NCI-H345 treated with DMSO at 0.1 percent for 48 hours (cell line): ENCODE measurements around the gene TMEM9B.

ENCODE experiments used
- DNase-seq: peaks from one replicate; lab custom pipeline; 2025; ENCODE audit not compliant: unreplicated experiment; lab: John Stamatoyannopoulos, UW

Gene TMEM9B

DNA sequence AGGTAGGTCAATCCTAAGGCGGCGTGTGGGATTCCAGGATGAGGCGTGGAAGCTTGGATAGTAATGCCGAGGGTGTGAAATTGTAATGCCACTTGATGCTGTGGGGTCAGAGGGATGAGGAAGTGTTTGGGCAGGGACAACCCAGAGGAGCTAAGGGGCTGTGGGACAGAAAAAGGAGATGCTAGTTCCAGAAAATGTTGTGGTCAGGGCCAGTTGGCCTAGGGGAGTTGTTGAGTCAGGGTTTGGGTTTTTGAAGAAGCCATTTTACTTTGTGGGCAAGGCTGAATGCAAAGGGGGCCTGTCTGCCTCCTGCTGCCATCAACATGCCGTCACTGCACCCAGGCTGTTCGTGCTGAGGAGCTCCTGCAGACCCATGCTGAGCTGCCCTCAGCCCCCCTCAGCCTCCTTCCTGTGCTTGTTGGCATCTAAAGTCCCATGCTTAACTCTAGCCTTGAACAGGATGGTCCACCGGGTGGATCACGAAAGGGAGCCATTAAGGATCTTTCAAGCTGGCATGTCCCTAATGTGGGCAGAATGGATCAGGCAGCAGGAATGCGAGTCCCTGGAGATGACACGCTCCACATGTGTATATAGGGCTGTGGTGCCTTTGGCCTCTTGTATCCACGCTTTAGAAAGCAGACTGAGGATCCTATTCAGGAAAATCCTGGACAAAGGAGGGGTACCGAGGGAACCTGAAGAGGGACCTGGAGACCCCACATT lies 33.6 kb downstream of the TMEM9B start:
- no peak for DNase-seq

DNA sequence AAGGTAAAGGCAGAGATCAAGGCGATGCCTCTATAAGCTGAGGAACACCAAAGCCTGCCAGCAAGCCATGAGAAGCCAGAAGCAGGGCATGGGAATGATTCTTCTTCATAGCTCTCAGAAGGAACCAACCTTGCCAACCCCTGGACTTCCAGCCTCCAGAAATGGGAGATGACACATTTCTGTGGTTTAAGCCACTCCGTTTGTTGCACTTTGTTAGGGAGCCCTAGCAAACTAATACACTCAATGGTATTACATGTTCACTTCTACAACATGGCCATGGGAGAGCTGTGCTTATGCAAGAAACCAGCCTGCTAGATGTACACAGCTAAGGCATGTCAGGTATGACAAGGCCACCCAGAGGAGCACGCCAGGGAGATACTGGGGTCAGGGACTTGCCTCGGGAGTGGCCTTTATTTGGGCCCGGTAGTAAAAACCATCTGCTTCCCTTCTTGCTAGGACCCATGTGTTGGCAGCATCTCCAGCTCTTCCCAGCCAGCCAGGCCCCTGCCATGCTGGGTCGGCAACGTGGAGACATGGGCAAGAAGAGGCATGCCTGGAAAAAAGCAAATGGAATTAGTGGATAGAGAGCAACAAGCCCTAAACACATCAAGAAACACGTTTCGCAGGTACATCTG lies 35.1 kb downstream of the TMEM9B start:
- no peak for DNase-seq

DNA sequence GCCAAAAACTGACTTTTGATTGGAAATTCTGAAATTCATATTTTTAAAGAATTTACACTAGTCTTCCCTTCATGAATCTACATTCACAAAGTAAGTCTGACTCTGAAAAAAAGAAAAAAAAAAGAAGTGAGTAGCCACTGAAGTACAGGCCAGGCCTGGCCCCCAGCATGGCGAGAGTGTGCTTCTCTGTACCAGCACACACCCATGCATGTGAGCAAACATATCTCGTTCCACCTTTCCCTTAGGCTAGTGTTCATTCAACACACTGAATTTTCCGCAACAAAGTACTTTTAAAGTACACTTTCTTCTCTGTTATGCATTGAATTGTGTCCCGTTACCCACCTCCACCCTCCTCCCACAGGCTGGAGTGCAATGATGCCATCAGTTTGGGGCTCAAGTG lies 36.0 kb downstream of the TMEM9B start:
- no peak for DNase-seq

DNA sequence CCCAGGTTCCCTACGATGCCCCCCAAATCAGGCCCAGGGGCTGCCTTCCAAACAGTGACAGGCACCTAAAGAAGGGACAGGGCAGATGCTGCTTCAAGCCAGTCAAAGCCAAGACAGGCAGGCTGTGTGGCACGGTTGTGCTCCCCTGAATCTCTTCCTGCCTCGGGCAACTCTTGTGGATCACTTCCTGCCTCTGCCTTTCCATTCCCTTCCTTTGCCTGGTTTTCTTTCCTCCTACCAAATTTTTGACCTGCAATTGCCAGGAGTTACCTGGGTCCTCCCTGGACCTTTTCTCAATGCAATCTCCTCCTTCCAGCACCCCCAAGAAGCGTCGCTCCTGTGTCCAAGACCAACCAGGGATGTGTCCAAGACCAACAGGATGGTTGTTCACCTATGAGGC lies 37.0 kb downstream of the TMEM9B start:
- DNase-seq = no peak

DNA sequence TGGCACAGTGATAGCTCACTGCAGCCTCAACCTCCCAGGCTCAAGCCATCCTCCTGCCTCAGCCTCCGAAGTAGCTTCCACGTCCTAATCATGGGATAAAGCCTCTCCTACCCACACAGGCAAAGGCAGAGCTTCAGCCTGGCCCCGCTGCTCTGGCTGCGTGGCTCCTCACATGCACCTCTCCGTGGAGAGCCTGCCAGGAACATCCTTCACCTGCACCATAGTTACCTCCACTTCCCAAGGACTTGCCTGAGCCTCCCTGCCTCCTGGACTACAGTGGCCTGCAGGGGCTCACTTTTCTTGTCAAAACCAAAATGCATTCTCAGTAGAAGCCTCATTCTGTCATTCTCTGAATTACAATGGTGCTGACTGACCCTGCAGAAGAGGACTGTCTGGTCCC lies 38.0 kb downstream of the TMEM9B start:
- DNase-seq = no peak

DNA sequence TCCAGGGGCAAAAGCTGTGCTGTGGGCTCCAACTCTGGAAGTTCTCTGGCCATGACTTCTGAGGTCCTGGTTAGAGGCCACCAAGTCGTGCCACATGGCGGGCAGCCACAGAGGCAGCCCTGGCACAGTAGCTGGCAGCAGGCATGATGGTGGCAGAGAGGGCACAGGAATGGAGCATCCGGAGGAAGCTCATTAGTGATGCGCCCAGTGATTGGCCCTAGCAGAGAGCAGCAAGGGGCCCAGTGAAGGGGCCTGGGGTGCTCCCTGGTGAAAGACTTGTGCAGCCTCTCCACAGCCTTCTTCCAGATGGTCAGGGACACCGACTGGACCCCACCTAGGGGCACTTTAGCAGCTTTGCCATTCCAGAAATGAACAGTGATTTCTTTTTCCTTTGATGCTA lies 38.5 kb downstream of the TMEM9B start:
- DNase-seq = no peak

- DNase-seq = no peak
Measured at GRCh38 chr11:8922691-8923090, 41.6 kb downstream of the TMEM9B start.

DNA sequence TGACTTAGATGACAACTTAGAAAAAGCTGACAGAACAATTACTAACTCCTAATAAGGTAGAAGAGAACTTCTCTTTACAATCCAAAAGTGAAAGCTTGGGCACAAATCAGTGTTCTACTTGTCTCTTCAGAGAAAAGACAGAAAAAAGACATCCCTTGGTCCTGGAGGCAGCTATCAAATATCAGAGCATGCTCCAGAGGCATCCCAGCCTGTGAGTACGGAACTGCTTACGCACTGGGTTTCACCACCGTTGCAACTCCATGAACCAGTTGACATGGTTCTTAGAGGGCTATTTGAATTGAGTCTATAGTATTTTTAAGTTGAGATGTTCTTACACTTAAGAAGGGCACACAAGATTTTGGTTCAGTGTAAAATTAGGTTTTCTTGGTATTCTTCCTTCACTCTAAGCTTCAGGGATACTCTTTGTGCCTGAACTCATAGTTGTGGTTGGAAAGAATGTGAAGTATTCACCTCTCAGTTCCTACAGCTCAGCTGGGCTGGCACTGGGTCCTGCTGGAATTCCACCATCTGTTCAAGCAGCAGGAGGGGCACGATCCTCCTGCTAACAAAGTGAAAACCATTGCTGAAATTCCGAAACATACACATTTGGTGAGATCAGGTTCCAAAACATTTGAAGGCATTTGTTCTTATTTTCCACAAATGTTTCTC lies 47.0 kb downstream of the TMEM9B start:
- no peak for DNase-seq

GRCh38 chr11:8914661-8915018 lies 49.6 kb downstream of the TMEM9B start:
- no peak for DNase-seq

DNA sequence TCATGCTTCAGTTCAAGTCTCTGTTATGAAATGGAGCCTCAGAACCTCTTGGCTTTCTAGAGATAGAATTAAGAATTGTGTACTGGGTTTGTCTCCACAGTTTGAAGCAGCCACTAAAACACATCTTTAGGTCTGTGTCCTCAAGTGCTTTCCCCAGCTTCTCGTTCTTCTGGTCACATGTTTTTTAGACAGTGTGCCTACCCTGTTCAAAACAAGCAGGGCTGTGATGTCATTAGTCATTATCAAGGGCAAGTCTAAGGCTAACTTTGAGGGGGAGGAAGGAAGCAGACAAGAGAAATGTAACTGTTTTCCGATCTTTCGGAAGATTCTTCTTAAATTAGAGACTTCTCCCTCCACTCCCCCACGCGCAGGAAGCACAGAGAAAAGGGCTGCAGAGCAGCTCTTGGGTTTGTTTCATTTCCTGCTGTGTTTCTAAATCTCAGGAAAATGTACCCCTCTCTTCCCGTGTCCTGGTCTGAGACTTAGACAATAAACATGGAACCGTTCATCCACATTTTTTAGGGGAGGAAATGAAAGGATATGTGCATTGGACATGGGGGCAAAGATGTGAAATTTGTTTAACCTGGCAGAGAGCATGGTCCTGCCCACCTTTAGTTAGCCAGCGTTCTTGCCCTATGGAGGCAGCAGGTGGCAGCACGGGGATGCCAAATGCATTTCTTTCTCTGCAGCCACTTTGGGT lies 50.1 kb downstream of the TMEM9B start:
- peak; percentile 43 for DNase-seq

GRCh38 chr11:8911029-8911823 lies 53.0 kb downstream of the TMEM9B start, which contains the start of gene AKIP1:
Gene AKIP1 (plus strand): TSS chr11:8911189. CDS start chr11:8911450, 261 bp downstream.
- peak; percentile 92 for DNase-seq

GRCh38 chr11:8910649-8911026 lies 53.6 kb downstream of the TMEM9B start:
- no peak for DNase-seq

DNA sequence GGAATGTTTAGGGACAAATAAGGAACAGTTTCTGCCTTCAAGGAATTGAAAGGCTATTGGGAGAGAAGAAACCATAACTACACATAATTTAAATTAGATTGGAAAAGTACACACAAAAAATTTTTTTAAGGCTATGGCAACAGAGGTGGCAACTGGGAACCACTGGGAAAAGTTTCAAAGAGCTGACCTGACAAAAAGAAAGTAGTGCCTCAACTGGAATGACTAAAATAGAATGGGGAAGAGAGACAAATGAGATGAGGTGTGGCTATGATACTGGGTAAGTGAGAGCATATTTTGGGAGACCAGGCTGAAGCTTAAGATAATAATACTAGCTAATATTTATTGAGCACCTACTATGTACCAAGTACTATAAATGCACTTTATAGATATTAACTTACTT lies 56.1 kb downstream of the TMEM9B start:
- no peak for DNase-seq

DNA sequence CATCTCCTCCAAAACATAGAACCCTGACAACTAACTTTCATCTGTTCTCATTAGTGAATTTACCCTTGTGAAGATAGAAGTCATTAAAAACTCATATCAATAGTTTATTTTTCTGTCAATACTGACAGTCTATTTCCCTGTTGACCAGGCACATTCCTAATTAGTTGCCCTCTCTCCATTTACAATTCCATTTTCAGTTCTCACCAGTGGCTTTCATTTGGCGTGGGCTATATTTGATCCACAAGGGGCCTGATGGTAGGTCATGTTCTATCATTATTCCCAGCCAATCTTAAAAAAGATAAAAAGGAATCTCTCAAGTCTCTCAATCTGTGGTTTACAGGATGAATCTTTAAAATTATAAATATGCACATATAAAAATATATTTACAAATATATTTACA lies 57.1 kb downstream of the TMEM9B start:
- DNase-seq = no peak

DNA sequence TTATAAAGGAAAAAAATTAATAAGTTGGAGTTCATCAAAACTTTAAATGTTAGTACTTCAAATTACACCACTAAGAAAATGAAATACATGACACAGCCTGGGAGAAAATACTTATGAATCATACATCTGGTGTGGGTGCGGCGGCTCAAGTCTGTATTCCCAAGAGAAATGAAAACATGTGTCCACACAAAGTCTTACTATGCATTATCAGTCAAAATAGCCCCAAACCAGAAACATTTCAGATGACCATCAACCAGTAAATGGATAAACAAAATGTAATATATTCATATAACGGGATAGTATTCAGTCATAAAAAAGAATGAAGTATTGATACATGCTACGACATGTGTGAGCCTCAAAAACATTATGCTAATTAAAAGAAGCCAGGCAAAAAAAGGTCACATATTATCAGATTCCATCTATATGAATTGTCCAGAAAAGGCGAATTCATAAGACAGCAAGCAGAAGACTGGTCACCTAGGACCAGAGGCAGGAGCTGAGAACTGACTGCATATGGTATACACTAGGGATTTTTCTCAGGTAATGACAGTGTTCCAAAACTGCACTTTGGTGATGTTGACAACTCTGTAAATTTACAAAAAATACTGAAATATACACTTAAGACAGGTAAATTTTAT lies 58.6 kb downstream of the TMEM9B start:
- DNase-seq = no peak

DNA sequence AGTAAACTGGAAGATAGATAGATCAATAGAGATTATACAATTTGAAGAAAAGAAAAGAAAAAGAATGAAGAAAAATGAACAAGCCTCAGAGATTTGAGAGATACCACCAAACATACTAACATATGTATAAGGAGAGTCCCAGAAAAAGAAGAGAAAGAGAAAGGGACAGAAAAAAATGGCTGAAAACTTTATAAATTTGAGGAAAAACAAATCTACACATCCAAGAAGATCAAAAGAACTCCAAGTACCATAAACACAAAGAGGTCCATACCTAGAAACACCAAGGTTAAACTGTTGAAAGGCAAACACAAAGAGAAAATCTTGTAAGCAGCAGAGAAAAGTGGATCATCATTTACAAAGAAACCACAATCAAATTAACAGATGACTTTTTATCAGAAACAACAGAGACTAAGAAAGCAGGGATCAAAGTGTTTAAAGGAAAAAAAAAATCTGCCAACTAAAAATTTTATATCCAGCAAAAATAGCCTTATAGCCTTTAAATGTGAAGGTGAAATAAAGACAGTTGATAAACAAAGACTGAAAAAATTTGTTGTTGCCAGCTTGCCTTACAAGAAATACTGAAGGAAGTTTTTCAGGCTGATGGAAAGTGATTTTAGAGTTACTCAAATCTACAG lies 65.0 kb downstream of the TMEM9B start:
- no peak for DNase-seq
